NCI-H524 (cell line): Measurements from ENCODE around the gene GNAO1.
A peak's percentile ranks its signal among the peaks of the same experiment; 100 is the strongest.

Experiments
- DNase-seq, 2 experiments: peaks; one replicate each; lab custom pipeline; 2025; lab: John Stamatoyannopoulos, UW

GNAO1 gene

DNA sequence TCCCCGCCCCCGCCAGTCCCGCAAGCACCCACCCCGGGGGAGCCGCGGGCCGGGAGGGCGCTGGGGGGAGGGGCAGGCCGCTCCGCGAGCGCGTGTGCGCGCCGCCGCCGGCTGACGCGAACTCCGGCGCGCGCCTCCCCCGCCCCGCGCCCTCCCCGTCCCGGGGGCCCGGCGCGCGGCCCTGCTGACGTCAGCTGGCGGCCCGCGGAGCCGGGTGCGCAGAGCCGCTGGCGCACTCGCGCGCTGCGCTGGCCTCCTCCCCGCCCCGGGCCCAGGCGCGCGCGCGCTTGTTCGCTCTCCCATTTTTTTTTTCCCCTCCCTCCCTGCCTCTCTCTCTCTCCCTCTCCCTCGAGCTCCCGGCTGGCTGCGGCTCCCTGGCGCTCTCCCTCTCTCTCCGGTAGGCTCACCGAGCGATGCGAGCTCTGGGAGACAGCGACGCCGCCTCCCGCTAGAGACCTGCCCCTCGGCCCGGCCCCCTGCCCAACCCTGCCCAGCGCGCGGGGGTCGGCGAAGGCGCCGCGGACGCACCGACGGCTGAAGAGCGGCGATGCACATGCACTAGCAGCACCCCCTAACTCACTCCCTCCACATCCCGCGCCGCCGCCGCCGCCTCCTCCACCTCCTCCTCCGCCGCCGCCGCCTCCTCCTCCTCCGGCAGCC is at the start of gene GNAO1:
GNAO1 (plus strand) TSS at position 334 of the 660 bp plus-strand sequence. CDS start 747 bp downstream, outside the sequence.
- DNase-seq, result peak; percentile 82 to 90

DNA sequence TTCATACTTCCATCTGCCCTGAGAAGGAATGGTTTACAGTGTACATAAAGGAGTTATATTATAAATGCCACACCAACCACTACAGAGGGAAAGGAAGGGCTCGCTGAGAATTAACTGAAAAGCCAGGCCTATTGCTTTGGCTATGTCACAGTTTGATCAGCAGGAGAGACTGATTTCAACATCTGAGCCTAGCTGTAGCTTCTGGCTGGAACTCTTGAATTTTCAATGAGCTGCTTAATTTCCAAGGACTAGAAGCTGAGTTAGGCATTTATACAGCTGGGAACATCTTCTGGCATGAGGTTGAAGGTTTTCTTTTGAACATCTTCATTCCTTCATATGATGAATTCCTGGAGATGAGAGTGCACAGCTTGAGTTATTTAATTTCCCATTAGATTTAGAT is 47.6 kb upstream of the GNAO1 start:
- no peak for DNase-seq

DNA sequence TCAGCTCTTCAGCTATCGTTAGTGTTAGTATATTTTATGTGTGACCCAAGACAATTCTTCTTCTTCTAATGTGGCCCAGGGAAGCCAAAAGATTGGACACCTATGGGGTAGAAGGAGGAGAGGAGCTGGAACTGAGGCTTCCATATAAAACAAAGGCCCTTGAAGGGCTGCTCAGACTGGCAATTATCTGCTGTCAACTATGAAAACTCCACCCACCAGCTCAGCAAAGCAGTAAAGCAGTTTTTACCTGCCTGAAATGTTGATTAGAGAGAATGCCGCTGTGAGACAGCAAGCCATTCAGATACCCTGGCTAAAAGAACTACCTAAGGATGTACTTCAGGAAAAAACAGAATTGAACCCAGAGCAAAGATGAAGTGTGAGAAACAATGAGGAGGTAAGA is 45.9 kb upstream of the GNAO1 start:
- DNase-seq, result no peak

DNA sequence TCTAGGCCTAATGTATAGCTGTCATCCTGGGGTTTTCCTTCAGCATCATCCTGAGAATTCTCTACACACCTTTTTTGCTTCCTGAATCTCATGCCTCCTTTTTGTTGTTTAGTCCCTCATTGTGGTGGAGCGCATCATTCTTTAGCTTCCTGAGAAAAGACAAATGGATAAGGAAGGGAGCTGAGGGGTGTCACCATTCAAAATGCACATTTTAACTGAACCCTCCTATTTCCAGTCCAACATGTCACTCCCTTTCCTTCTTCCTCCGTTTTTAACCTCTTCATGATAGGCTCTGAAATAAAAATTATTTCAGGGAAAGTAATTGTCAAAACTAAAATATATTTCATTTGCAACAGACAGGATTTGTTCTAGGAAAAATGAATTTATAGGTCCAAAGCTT is 39.7 kb upstream of the GNAO1 start:
- DNase-seq, result no peak

DNA sequence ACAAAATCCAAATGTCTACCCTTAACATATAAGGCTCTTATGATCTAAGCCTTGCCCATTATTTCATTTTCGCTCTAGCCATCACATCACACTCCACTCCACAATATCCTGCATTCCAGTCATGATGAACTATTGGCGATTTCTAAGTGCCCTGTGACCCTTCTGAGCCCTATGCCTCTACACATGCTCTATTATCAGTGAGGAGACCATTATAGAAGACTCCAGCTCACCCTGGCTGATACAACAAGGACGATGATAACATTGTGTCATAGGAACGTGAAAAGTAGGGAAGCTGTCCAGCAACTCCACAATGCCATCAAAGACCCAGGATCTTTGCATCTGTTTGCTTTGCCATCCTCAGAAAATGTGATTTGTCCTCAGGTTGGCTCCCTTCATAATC is 29.6 kb upstream of the GNAO1 start:
- DNase-seq, result no peak

DNA sequence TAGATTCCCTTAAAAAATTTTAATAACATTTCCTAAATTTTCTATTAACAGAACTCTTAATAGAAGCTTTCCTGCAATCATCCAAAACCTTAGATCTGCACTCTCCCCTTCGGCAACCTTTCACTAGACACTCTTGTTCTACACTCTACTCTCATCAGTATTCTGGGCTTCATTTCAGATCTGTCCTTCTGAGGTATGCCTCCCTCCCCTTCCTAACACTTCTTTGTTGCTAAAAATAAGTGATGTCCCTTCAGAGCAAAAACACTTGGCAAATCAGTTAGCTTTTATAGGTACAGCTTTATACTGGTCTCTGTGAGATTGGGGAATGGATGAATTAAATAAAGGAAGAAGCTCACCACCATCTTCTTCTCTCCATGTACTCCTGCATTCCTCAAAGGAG is 28.2 kb upstream of the GNAO1 start:
- DNase-seq, result no peak

DNA sequence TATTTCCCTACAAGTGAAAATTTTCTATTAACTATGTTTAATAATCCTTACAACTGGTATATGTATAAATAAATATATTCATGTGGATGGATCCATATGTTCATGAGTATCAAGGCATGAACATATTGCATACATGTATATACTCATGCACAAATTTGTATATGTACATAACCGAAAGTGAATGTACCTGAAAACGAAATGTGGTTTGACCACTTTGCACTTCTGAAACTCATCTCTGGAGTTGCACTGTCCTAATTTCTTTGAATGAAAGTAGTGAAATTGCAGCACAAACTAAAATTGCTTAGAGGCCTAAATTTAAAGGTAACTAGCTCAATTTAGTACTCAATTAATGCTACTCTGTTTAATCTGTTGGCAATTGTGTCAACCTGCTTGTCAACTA is 27.4 kb upstream of the GNAO1 start:
- DNase-seq, result no peak

DNA sequence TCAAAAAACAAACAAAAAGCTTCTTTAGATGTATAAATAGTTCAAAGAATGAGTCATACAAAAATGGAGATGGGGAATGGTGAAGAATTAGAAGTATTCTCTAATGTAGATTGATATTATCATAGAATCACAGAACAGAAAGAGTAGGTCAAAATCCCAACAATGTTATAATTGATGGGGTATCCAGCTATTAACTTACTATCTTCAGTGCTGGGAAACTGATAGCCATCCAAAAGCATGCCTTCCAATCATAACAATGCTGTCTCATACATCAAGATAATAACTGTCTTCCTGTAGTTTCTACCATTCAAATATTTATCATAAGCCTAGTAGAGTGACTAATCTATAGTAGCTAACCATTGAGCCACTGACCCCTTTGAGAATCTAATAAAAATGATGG is 26.7 kb upstream of the GNAO1 start:
- no peak for DNase-seq

DNA sequence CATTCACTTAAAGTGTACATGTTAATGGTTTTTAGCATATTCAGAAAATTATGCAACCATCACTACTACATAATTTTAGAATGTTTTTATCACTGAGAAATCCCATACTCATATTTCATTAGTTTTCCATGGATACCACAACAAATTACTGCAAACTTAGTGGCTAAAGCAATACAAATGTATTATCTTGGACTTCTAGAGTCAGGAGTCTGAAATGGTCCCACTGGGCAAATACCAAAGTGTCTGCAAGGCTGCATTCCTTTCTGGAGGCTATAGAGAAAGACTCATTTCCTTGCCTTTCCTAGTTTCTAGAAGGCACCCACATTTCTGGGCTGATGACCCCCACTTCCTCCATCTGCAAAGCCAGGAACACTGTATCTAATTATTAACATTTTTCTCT is 16.9 kb upstream of the GNAO1 start:
- no peak for DNase-seq

DNA sequence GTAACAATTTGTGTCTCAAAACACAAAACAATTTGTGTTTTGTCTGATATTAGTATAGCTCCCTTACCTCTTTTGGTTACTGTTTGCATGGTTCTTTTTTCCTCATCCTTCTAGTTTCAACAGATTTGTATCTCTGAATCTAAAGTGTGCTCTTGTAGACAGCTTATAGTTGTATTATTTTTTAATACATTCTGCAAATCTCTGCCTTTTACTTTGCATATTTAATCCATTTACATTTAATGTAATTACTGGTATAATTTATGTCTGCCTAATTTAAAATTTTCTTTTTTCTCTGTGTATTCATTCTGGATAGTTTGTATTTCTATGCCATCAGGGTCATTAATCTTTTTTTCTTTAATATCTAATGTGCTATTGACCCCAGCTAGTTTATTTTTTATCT is 9.9 kb upstream of the GNAO1 start:
- DNase-seq, result no peak

DNA sequence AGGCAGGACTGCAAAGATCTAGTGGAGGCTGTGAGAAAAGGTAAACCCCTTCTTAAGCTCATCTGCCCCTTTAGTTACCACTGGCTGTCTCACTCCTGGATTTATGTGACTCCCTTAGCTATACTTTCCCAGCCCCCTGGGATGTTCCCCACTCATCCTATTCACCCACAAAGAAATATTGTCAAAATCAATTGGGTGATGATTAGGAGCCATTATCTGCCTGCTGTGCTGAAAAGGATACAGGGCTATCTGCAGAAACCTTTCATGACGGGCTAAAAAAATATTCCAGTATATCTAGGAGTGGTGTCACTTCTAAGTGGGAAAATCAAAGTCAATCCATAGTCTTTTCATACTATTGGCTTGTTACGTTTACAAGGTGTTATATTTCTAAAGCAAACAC is 8.0 kb upstream of the GNAO1 start:
- no peak for DNase-seq

DNA sequence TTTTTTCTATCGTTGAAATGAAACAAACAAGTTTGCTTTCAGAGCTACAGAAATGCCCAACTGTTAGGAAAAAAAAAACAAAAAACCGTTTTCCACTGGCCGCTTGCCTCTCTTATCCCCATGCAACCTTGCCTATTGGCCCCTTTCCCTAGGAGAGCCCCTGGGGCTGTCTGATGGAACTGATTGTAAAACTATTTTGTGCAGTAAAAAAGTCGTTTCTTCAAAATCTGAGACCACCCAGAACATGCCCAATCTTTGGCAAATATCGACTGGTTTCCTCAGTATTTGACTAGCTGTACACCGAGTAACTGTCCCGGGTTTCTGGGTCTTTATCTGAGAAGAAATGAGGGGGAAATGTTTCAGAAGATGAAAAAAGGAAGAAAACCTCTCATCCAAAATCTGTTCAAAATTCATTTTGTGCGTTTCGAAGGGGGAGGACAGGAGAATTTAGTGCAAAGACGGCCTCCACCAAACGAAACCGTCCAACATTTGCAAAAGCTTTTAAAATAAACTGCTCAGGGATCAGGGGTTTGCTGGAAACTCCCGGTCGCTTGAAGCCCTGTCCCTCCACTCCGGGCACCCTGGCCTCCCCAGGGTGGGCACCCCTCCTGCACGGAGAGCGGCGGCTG is 1.1 kb upstream of the GNAO1 start:
- DNase-seq, result no peak

DNA sequence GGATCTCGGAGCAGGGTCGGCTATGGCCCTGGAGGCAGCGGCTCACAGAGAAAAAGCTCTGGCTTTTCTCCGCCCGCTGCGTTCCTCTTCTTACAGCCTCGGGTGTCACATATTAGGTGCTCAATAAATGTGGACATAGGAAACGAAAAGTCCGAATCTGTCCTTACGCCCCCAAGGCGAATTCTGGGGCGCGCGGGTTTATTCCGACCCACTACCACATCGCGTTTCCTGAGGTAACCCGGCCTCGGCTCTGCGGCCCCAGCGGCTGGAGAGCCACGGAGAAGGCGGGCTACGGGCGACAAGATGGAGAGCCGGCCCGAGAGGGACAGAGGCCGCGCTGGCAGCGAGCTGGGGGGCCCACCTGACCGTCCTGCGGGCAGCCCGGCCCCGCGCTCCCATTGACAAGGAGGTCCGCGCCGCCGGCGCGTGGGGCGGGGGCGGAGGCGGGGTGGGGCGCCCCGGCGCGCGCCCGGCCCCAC is 573 bp upstream of the GNAO1 start:
- peak in 1 of 2 experiments; percentile 54 for DNase-seq

DNA sequence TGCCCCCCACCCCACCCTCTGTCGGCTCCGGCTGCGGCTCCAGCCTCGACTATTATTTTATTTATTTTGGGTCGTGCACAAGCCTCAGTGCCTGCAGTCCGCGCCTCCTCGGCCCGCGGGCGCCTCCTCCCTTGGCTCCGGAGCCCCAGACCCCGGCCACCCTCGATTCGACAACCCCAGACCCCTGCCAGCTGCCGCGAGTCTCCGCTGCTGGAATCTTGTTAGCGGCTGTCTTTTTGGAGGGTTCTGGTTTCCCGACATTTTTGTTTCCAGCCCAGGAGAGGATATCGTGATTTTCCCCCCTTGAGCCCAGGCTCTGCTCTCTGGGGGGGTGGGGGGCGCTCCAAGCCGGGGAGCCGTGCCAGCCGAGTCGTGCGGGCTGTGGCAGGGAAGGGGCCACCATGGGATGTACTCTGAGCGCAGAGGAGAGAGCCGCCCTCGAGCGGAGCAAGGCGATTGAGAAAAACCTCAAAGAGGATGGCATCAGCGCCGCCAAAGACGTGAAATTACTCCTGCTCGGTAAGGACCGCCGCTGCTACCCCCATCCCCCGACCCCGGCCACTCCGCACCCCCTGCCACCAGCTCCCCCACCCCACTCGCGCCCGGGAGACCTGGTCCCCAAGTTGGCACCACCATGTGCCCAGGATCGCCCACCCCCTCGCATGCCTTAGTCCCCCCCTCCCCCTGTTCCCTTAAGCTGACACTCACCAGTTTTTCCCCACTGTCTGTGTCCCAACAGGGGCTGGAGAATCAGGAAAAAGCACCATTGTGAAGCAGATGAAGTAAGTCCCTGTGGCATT is 746 bp downstream of the GNAO1 start:
- peak; percentile 28 to 60 for DNase-seq

DNA sequence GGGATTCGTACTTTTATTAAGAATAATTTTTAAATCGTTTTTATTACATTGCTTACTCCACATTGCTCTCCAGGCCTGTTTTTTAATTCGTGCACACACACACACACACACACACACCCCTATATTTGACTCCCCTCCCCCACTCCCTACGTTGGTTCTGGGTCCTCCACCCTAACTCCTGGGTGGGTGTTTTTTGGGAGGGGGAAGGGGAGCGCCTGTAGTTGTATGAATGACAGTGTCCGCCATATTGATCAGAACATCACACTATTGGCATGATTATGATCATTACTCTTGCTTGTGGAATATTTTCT is 1.3 kb downstream of the GNAO1 start:
- peak in 1 of 2 experiments; percentile 48 for DNase-seq

DNA sequence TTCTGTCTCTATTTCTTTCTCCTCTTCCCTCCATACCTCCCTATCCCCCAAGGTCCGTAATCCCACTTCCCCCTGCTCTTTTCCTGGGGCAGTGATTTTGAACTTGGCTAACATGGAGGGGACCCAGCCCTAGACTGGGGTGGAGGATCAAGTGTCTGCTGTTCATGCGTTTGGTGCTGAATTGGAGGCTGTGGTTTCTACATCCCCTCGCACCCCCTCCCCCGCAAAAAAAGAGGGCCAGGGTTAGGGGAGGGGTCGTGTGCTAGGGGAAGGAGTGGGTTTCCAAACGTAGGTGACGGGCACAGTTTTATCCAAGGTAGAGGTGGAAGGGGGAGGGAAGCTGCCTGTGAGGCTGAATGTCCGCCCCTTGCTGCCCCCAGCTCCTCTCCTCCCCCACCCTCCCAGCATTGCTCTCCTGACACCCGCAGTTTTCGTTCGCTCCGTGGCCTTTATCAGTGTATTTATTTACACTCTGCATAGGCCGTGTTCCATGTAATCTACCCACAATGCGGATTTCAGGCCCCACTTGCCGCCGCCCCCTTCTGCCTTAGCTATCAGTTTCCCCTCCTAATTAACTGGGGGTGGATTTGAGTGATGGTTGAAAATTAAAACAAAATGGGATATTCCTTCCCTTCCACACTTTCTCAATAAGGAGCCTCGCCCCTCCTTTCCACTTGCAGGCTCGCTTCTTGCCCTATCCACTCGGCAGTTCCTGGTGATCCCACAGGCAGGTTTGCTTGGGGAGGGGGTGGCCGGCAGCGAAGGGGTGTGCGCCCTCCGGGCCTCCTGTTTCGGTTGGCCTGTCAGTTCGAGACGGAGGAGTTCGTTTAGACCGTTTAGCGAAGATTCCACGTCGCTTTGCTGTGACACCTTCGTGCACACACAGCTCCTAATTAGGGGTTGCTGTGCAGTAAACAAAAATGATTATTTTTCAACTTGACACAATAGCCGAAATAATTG is 2.0 kb downstream of the GNAO1 start:
- peak; percentile 47 to 55 for DNase-seq

DNA sequence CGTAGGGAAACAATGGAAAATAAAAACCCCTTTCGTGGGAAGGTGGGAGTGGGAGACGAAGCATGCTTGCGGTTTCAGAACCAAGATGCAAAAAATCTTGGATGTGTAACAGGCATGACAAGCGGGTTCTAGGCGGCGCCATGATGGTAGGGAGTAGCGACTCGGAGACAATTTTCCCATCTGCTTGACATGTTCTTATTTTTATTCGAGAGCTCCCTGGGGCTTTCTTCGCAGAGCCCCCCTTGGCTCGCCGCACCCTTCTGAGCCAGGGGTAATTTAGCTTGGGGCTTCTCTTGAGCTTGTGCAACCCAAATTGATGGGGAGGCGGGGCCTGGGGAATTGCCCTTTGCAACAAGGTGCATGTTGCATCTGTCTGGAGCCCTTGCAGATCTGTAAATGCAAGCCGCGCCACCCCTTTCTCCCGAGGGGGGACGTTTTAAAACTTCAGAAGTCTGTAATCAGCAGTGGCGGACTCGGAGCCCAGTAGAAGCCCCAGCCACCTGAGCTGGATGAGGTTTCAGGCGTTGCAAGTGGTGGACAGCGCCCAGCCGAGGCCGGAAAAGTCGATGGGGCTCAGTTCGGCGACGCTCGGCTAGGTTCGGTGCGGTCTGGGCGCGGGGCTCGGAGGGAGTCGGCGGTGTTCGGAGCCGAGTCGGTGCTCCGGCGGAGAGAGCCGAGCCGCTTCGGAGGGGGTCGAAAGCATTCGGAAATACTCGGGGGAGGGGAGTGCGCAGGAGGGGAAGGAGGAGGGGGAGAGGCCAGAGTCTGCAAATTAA is 2.9 kb downstream of the GNAO1 start:
- DNase-seq, result peak; percentile 83 to 90

DNA sequence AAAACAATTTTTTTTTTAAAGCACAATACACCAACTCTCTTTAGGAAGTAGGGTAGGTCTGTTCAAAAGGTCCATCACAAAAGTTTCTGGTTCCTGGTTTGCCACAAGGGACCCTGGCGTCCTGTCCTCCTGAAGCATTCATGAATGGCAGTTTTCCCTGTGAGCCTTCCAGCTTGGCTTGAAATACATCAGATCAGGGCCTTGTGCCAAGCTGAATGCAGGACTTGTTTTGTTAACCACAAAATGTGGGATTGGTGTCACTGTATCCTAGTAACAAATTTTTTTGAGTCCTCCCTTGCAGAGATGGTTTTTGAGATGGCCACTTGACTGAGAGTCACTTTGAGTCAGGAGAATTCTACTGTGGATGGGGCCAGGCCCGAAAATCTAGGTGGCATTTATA is 3.9 kb downstream of the GNAO1 start:
- DNase-seq, result no peak

DNA sequence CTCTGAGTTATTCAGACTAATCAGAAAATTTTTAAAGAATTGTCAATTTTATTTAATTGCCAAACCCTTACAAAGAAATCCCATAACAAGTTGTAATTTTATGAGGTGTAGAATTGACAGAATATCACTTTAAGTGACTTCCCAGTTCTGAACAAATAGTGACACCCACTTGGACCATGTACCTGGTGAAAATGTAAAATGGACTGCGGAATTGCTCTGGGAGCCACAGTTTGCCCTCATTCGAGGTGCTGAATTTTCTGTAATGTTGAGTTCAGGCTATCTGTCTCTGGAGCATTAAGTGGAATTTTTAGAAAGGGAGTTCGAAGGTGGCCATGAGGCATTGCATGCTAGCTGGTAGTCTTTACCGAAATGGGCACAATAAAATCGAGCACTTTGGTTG is 5.1 kb downstream of the GNAO1 start:
- DNase-seq, result no peak

DNA sequence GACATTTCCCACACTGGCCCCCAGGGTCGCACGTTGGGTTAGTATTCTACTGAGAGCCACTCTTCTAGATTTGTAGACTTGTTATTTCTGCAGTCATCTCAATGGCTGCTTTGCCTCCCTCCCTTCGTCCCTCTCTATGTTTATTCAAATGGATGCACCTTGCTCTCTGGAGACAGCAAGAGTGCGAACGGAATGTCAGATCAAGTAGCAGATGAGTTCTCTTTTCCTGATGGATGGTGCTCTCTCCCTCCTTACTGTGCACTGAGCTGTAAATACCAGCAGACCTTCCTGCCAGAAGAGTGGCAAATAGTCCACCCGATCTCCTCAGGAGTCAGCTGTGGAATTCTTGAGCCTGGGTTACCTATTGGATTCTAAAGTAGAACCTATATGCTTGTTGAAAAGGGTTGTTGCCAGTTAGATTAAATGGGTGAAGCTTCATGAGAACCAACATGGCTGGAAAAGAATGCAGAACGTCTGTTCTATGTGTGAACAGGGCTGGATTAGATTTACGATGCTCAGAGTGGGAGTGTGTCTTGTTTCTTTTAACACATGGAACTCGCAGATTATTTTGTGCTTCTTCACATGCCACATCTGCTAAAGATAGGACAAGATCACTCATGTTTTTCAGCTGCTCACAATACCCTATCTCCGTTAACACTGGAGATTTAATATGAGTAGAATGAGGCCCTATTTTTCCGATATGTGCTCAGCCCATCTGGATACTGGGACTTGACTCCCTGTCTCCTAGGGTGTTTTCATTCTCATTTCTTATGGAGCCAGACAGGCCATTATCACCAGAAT is 6.1 kb downstream of the GNAO1 start:
- peak; percentile 20 to 76 for DNase-seq
